Stomach (tissue), 4 donors: ENCODE data around the gene TINAG.

Experiments used
- EP300 ChIP-seq: sonication (generic); formaldehyde crosslinking; IDR thresholded peaks from one replicate; pipeline ENCODE4 v1.6.1; 2017; ENCODE audit warnings: antibody characterized with exemption
- POLR2A ChIP-seq, 4 donors: fragments of 450-650 bp; IDR thresholded peaks; one replicate each; pipeline ENCODE4 v1.6.1; 2016; ENCODE audit warnings: antibody characterized with exemption in 4 of 4, control low read depth in 2 of 4, mild to moderate bottlenecking in 1 of 4, moderate library complexity in 1 of 4
- POLR2AphosphoS5 ChIP-seq, 3 donors: sonication (generic); formaldehyde crosslinking; IDR thresholded peaks; one replicate each; pipeline ENCODE4 v1.6.1; 2016; ENCODE audit warnings: antibody characterized with exemption in 3 of 3
- TF ChIP-seq, protein P1 (sequence below), 7 experiments: fragments of 450-650 bp in 4 of 7; fragments of 200-600 bp in 3 of 7; sonication (generic) in 3 of 7; IDR thresholded peaks; one replicate each; pipeline ENCODE4 v1.5.1; 2016 to 2019; ENCODE audit warnings: antibody characterized with exemption in 7 of 7, control low read depth in 2 of 7, mild to moderate bottlenecking in 1 of 7

GRCh38 chr6:54426995-54427394, 118.8 kb downstream of the TINAG start:
- TF ChIP-seq, protein P1, sequence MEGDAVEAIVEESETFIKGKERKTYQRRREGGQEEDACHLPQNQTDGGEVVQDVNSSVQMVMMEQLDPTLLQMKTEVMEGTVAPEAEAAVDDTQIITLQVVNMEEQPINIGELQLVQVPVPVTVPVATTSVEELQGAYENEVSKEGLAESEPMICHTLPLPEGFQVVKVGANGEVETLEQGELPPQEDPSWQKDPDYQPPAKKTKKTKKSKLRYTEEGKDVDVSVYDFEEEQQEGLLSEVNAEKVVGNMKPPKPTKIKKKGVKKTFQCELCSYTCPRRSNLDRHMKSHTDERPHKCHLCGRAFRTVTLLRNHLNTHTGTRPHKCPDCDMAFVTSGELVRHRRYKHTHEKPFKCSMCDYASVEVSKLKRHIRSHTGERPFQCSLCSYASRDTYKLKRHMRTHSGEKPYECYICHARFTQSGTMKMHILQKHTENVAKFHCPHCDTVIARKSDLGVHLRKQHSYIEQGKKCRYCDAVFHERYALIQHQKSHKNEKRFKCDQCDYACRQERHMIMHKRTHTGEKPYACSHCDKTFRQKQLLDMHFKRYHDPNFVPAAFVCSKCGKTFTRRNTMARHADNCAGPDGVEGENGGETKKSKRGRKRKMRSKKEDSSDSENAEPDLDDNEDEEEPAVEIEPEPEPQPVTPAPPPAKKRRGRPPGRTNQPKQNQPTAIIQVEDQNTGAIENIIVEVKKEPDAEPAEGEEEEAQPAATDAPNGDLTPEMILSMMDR (IDR thresholded peaks at IDR 0.05), result no peak
- TF ChIP-seq EP300 (no peak), POLR2AphosphoS5 (IDR thresholded peaks at IDR 0.05) (no peak), POLR2A (IDR thresholded peaks at IDR 0.05) (no peak)
